Endothelial cell of umbilical vein (primary cell): Measurements from ENCODE around the gene ATP10A. TPM values are rescaled to one million over a fixed set of nuclear protein-coding genes. Genes with fewer than 3 reads are reported as not detected.

Experiments
- BruUV-seq: library from RNA; stranded (reverse); fragments of 400-500 nt; replicated peaks from 2 replicates; lab custom pipeline; 2021; lab: Mats Ljungman, UMichigan
- CTCF ChIA-PET: fragments of 300-600, 350-600 bp; sonication (Branson Sonifier 250); formaldehyde crosslinking; loops from one replicate; lab custom pipeline; 2021; ENCODE audit warnings: antibody characterized with exemption, inconsistent platforms; lab: Charles Lee
- POLR2A ChIA-PET: fragments of 300-600, 350-600 bp; sonication (Branson Sonifier 250); formaldehyde crosslinking; loops from one replicate; lab custom pipeline; 2021; ENCODE audit warnings: antibody characterized with exemption, inconsistent platforms; lab: Charles Lee
- DNase-seq: peaks from one replicate; pipeline ENCODE4 v3.0.0-alpha.2; 2011; ENCODE audit warnings: low read depth, low spot score
- FAIRE-seq: peaks from 2 replicates; lab custom pipeline; 2011; peaks lifted over from hg19 to GRCh38; lab: Jason Lieb, UNC
- H2AFZ ChIP-seq: 2 replicates; pipeline ENCODE4 v1.6.0; 2012; ENCODE audit warnings: low read depth, low read length, control low read depth, inconsistent platforms
- H3K27ac ChIP-seq: 2 replicates; pipeline ENCODE4 v1.5.1; 2011; ENCODE audit warnings: low read depth, mild to moderate bottlenecking, control low read depth, low read length, moderate library complexity; ENCODE audit not compliant: insufficient read depth
- H3K27me3 ChIP-seq, 2 experiments: 2 replicates each; pipeline versions ENCODE4 v1.6.0 to v1.6.1; 2011; ENCODE audit warnings: low read length in 2 of 2, mixed read lengths in 1 of 2; ENCODE audit not compliant: control insufficient read depth in 2 of 2, insufficient read depth in 2 of 2
- H3K36me3 ChIP-seq, 2 experiments: 2 replicates in 1 of 2; 3 replicates in 1 of 2; pipeline ENCODE4 v1.5.1; 2011; ENCODE audit warnings: low read length in 2 of 2, mild to moderate bottlenecking in 1 of 2, moderate library complexity in 1 of 2; ENCODE audit not compliant: control insufficient read depth in 2 of 2, insufficient read depth in 2 of 2; ENCODE audit errors: extremely low read depth in 1 of 2
- H3K4me1 ChIP-seq: 3 replicates; pipeline ENCODE4 v1.5.1; 2011; ENCODE audit warnings: mild to moderate bottlenecking, low read length; ENCODE audit not compliant: control insufficient read depth, insufficient read depth; ENCODE audit errors: extremely low read depth
- H3K4me2 ChIP-seq: 2 replicates; pipeline ENCODE4 v1.6.1; 2011; ENCODE audit warnings: low read length, control low read depth, mixed read lengths; ENCODE audit not compliant: insufficient read depth
- H3K4me3 ChIP-seq, 3 experiments: fragments of 200-600 bp in 1 of 3; sonication (generic), shearing (Covaris generic) in 1 of 3; replicated peaks in 1 of 3; 2 replicates each; pipeline ENCODE4 v1.5.1; 2011 to 2016; ENCODE audit warnings: control low read depth in 3 of 3, low read length in 3 of 3, mild to moderate bottlenecking in 2 of 3, inconsistent platforms in 1 of 3, low read depth in 1 of 3, moderate library complexity in 1 of 3; ENCODE audit not compliant: insufficient read depth in 1 of 3
- H3K79me2 ChIP-seq: 2 replicates; pipeline ENCODE4 v1.6.0; 2012; ENCODE audit warnings: low read length, inconsistent platforms; ENCODE audit not compliant: control insufficient read depth, insufficient read depth
- H3K9ac ChIP-seq: replicated peaks from 2 replicates; pipeline ENCODE3; 2011; ENCODE audit warnings: low read length, control low read depth; ENCODE audit not compliant: insufficient read depth; ENCODE audit errors: extremely low read depth
- H3K9me1 ChIP-seq: replicated peaks from 3 replicates; pipeline ENCODE4 v1.6.0; 2011; ENCODE audit warnings: mild to moderate bottlenecking, low read length; ENCODE audit not compliant: control insufficient read depth, insufficient read depth; ENCODE audit errors: extremely low read depth
- H3K9me3 ChIP-seq: replicated peaks from 2 replicates; pipeline ENCODE4 v1.5.1; 2012; ENCODE audit warnings: low read length, inconsistent platforms; ENCODE audit not compliant: control insufficient read depth, insufficient read depth
- H4K20me1 ChIP-seq: replicated peaks from 2 replicates; pipeline ENCODE3; 2011; ENCODE audit warnings: mild to moderate bottlenecking, low read length; ENCODE audit not compliant: control insufficient read depth, insufficient read depth; ENCODE audit errors: extremely low read depth
- CTCF ChIP-seq, 2 donors: IDR thresholded peaks; 1 replicate in 1 of 2; 2 replicates in 1 of 2; pipeline ENCODE4 v1.5.1; 2011; ENCODE audit warnings: low read length in 2 of 2, mild to moderate bottlenecking in 2 of 2, moderate library complexity in 2 of 2, control low read depth in 1 of 2, inconsistent platforms in 1 of 2, low read depth in 1 of 2; ENCODE audit not compliant: insufficient read depth in 1 of 2; ENCODE audit errors: extremely low read depth in 1 of 2
- EZH2 ChIP-seq: IDR thresholded peaks from 2 replicates; pipeline ENCODE4 v1.6.1; 2012; ENCODE audit warnings: borderline replicate concordance, low read depth, mild to moderate bottlenecking, moderate library complexity, low read length, inconsistent platforms; ENCODE audit not compliant: severe bottlenecking
- FOS ChIP-seq: IDR thresholded peaks from 2 replicates; pipeline ENCODE4 v1.6.1; 2011; ENCODE audit warnings: mild to moderate bottlenecking, low read length, moderate library complexity, borderline replicate concordance; ENCODE audit not compliant: insufficient read depth
- GATA2 ChIP-seq: IDR thresholded peaks from 2 replicates; pipeline ENCODE4 v1.7.0; 2011; ENCODE audit warnings: low read depth, mild to moderate bottlenecking, moderate library complexity, mixed read lengths, low read length; ENCODE audit not compliant: insufficient read length, insufficient read depth
- JUN ChIP-seq: IDR thresholded peaks from 2 replicates; pipeline ENCODE4 v1.6.1; 2011; ENCODE audit warnings: borderline replicate concordance, low read depth; ENCODE audit not compliant: insufficient read length, insufficient read depth
- MAX ChIP-seq: IDR thresholded peaks from 2 replicates; pipeline ENCODE4 v1.6.1; 2011; ENCODE audit not compliant: insufficient read depth, insufficient read length
- MYC ChIP-seq: IDR thresholded peaks from one replicate; pipeline ENCODE4 v1.6.1; 2011; ENCODE audit warnings: mild to moderate bottlenecking, low read depth, low read length
- POLR2A ChIP-seq: IDR thresholded peaks from 2 replicates; pipeline ENCODE4 v1.6.1; 2012; ENCODE audit warnings: low read depth, mild to moderate bottlenecking, control low read depth, low read length
- POLR2AphosphoS5 ChIP-seq: IDR thresholded peaks from 2 replicates; pipeline ENCODE4 v1.6.1; 2012; ENCODE audit warnings: low read depth, mild to moderate bottlenecking, control low read depth, low read length, moderate library complexity; ENCODE audit not compliant: insufficient read depth
- dilution Hi-C: fragments of 300-500 bp; cut with MboI; formaldehyde crosslinking; loops from one replicate; pipeline ENCODE4 v1.15.0; 2019; ENCODE audit warnings: low sequenced_read_pairs; ENCODE audit not compliant: extremely low pct_ligation_motif_present
- intact Hi-C: fragments of 100-400 bp; cut with micrococcal nuclease; formaldehyde crosslinking; loops from one replicate; pipeline ENCODE4 v1.10.0; 2022
- polyA plus RNA-seq, 4 experiments: library from polyadenylated mRNA; depleted of rRNA in 3 of 4; stranded (reverse) in 3 of 4; unstranded in 1 of 4; fragments of >200 nt; gene quantifications; 2 replicates each; pipeline versions ENCODE4 v1.2.1 to v1.2.3, GENCODE V29; 2011 to 2012; ENCODE audit warnings: missing spikeins in 1 of 4
- total RNA-seq: library from RNA; stranded (reverse); gene quantifications from 2 replicates; pipeline ENCODE4 v1.2.3, GENCODE V29; 2021

ATP10A gene
- total and polyA plus RNA-seq, 2 donors (not counting 3 experiments of a cell fraction or from before 2014, with no cell fraction given): not detected

- ChIA-PET CTCF (no interaction called here), POLR2A (no interaction called here)
- intact Hi-C loops (no loop called here), dilution Hi-C loops (no loop called here)
- no peak overlapping the region for H3K27ac ChIP-seq
- H2AFZ ChIP-seq: no peak overlapping the region
- no peaks in the 10 kb centered on the region for H3K27me3 ChIP-seq
- FAIRE-seq (no peak), DNase-seq (no peak)
- BruUV-seq: no TSS peak
- no peaks in the 10 kb centered on the region for H3K4me1 ChIP-seq
- no peaks in the 10 kb centered on the region for H3K79me2 ChIP-seq
- TF ChIP-seq CTCF (IDR thresholded peaks at IDR 0.05; ENCODE audit: extremely low read depth in 1 of 2, insufficient read depth in 1 of 2, low read depth in 1 of 2, low read length in 2 of 2): no peak
- TF ChIP-seq MYC: no peak
- no peak for TF ChIP-seq POLR2AphosphoS5
- TF ChIP-seq POLR2A: no peak
- H3K4me3 ChIP-seq: no peak overlapping the region
- no peaks in the 10 kb centered on the region for H3K9me1 ChIP-seq
- no peak overlapping the region for H3K9ac ChIP-seq
- no peaks in the 10 kb centered on the region for H4K20me1 ChIP-seq
- no peak overlapping the region for H3K4me2 ChIP-seq
- no peaks in the 10 kb centered on the region for H3K9me3 ChIP-seq
- no peaks in the 10 kb centered on the region for H3K36me3 ChIP-seq
Measured at GRCh38 chr15:25844542-25844941, 18.6 kb downstream of the ATP10A start.

GRCh38 chr15:25844076-25844475 lies 19.1 kb downstream of the ATP10A start:
- CTCF ChIA-PET: no interaction called here

More at GRCh38 chr15:25844076-25844475, 19.1 kb downstream of the ATP10A start:
- no TSS peak for BruUV-seq
- no peaks in the 10 kb centered on the region for H4K20me1 ChIP-seq
- intact Hi-C loops: no loop called here
- FAIRE-seq (no peak), DNase-seq (no peak)
- H3K4me1 ChIP-seq: no peaks in the 10 kb centered on the region
- no peak overlapping the region for H3K4me3 ChIP-seq
- H3K27ac ChIP-seq: no peak overlapping the region
- dilution Hi-C loops: no loop called here
- no peaks in the 10 kb centered on the region for H3K9me1 ChIP-seq
- H3K79me2 ChIP-seq: no peaks in the 10 kb centered on the region
- POLR2A ChIA-PET: no interaction called here
- H2AFZ ChIP-seq: no peak overlapping the region
- H3K9ac ChIP-seq: no peak overlapping the region
- TF ChIP-seq POLR2A: no peak
- TF ChIP-seq MAX: no peak
- TF ChIP-seq POLR2AphosphoS5: no peak
- TF ChIP-seq EZH2: no peak
- TF ChIP-seq FOS: no peak
- no peak for TF ChIP-seq GATA2
- no peak for TF ChIP-seq MYC
- no peak for TF ChIP-seq CTCF (IDR thresholded peaks at IDR 0.05; ENCODE audit: extremely low read depth in 1 of 2, insufficient read depth in 1 of 2, low read depth in 1 of 2, low read length in 2 of 2)
- no peak for TF ChIP-seq JUN
- H3K9me3 ChIP-seq: no peaks in the 10 kb centered on the region
- H3K36me3 ChIP-seq: no peaks in the 10 kb centered on the region
- no peak overlapping the region for H3K4me2 ChIP-seq
- H3K27me3 ChIP-seq: no peaks in the 10 kb centered on the region
